Stimulated activated CD8-positive, alpha-beta memory T cell treated with anti-CD3 and anti-CD28 coated beads, Interleukin-12 subunit alpha, Interleukin-12 subunit beta, amount 100 ng/mL, for 24 hours (primary cell): ENCODE measurements around the gene CDKL5.
A peak's percentile ranks its signal among the peaks of the same experiment; 100 is the strongest.
"Not testable (repeated sequence)": the region's sequence is repeated elsewhere in the genome, so short reads cannot be mapped to it uniquely, and the experiment has no call there.

ENCODE experiments used
- DNase-seq: peaks from one replicate; pipeline ENCODE4 v3.0.0-alpha.2; 2020; ENCODE audit errors: extremely low read depth

Gene CDKL5

DNA sequence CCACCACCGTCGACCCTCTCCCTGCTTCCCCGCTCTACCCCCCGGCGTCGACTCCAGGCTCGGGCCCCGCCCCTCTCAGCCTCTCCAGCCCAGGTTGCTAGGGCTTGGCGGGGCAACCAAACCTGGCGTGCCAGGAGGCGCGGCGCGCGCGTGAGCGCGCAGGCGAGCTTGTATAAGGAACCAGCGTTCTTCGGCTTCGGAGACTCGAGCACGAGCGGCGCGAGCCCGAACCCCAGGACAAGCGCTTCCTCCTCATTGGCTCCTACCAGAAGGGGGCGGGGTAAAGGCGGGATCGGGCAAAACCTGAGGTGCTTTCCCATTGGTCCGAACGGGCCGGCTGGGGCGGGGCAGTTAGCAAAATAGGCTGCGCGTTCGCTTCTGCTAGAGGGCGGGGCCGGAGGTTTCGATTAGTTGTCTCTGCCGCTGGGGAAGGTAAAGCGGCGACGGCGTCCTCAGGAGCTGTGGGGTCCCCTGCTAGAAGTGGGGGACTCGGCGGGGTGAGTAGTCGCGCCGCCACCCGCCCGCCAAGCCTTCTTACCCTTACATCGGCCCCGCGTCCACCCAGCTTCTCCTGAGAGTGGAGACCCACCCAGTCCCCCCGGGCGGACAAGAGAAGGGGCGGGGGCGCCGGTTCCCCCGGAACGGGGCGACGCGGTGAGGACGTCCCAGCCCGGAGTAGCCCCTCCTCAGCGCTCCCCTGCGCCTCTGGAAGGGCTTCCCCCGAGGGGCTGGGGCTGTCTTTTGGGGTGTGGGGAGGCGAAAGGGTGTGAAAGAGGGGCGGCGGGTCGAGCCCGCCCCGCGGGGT, at the start of gene CDKL5:
CDKL5 (plus strand) TSS at position 410 of the 805 bp plus-strand sequence. CDS start 81,489 bp downstream, outside the sequence.
- DNase-seq, result peak; percentile 79

DNA sequence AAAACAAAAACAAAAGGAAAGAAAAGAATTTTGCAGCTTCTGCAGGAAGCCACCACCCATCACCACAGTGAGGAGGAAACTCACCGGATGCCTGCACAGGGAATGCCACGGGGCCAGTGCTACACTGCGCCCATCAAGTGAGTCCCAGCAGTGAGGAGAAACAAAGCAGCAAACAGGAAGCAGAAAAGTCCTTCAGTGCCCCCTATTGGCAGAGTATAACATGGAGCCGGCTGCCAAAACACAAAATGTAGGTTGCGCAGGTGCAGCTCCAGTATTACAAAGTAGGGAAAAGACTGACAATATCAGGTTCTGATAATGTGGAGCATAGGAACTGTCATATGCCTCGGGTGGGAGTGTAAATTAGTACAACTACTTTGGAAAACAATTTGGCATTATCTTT, 47.6 kb upstream of the CDKL5 start:
- DNase-seq, result no peak

DNA sequence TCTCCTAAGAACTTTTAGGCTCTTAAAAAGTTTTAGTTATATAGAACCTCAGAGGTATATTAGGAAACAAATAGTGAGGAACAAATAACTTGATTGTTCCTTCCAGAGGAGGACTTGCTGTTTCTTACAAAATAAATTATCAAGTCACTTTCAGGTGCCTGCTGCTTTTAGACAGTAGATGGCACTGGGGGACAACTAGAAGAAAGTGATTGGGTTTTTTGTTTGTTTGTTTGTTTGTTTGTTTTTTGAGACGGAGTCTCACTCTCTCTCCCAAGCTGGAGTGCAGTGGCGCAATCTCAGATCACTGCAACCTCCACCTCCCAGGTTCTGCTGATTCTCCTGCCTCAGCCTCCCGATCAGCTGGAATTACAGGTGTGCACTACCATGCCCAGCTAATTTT, 35.4 kb upstream of the CDKL5 start:
- DNase-seq, result no peak

DNA sequence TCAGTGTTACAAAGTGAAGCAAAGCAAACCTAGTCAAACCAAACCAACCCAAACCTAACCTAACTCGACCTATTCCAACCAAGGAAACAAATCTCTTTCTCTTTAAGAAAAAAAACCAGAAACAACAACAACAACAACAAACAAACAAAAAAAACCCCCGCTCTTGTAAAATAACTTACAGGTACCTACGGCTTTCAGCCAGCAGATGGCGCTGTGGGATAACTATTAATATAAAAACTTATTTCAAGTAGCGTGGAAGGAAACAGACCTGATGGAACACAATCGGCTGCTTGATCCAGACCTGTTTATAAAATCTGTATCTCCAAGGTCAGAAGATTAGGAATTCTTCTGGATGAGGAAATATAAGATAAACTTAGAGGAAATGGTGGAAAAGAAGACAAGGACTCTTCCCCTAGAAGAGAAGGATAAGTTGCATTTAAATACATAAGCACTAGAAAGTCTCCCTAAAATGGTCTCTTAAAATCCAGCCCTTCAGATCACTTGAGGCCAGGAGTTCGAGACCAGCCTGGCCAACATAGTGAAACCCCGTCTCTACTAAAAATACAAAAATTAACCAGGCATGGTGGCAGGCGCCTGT, 34.4 kb upstream of the CDKL5 start:
- peak; percentile 9 for DNase-seq

DNA sequence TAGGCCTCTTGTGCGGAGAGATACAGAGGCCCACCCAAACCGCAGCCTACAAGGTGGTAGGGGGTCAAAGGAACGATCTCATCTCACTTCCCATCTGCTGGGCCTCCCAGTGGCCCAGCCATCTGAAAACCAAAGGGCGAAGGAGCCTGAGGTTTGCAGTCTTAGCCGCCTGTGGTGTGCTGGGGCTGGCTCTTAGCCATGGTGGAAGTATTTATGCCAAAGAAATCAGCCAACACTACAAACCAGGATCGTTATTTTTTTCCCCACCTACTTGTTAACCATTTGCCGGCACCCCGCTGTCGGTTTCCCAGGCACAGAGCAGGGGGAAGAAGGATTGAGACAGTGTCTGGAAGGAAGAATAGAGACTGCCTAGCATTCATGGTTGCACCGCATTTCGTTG, 30.9 kb upstream of the CDKL5 start:
- DNase-seq, result no peak

DNA sequence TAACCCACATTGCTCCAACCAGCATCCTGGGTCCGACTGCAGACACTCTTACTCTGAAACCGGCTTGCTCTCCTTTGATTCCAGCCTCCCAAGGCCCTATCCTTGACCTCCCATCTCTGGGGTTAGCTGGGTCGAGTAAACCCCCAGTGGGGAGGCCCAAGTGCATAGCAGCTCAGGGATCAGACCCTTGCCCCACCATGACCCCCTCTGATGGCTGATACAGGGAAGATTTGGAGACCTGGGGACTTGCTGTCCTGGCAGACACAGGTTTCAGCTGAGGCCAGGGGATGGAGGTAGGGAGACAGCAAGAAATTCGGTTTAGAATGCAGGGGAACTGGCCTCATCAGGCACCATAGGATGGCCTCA, 23.6 kb upstream of the CDKL5 start:
- no peak for DNase-seq

DNA sequence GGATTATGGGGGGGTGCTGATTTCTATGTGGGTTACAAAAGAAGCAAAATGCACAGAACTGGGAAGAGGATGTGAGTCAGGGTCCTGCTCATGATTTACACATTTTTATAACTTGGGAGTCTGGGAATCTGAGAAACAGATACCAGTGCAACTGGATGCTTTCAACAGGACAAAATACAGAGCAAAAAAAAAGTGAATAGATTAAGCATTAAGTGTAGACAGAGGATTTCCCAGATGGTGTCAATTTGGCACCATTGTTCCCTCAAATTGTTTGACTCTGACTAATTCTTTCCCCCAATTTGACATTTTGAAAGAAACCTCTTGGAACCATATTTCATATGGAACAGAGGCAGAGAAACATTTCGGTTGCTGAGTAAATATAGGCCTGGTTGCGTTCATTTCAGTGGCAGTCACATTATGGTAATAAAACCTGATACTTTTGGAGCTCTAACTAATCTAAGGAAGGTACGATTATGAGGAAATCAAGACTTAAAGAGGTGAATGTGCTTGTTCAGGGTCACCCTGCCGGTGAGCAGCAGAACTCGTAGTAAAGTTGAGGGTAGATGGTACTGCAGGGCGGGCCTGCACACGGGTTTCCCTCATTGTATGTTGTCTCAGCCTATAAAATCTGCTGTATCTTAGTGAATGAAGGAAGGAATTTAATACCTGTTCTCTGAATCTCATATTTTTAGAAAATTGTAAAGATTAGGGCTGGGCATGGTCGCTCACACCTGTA, 18.7 kb upstream of the CDKL5 start:
- DNase-seq, result no peak

DNA sequence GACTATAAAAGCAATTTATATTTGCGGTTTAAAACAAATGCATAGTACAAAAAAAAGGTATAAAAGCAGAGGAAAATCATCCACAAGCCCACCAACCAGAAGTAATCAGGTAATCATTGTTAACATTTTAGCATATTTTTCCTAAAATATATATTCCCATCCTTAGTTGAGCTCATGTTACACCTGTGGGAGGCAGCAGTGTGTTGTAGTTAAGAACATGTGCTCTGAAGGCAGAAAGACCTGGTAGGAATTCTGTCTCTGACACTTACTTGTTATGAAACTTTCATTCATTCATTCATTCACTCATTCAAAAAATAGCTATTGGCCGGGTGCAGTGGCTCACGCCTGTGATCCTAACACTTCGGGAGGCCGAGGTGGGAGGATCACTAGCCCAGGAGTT, 15.4 kb upstream of the CDKL5 start:
- DNase-seq, result no peak

DNA sequence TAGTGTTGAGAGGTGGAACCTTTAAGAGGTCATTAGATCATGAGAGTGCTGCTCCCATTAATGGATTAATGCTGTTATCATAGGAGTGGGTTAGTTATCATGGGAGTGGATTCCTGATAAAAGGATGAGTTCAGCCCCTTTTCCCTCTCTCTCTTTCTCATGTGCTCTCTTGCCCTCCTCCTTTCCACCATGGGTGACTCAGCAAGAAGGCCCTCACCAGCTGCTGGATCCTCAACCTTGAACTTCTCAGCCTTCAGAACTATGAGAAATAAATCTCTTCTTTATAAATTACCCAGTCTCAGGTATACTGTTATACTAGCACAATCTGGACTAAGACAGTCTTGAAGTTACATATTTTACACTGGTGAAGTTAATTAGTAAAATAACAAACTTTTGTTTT, 10.0 kb upstream of the CDKL5 start:
- DNase-seq, result no peak

DNA sequence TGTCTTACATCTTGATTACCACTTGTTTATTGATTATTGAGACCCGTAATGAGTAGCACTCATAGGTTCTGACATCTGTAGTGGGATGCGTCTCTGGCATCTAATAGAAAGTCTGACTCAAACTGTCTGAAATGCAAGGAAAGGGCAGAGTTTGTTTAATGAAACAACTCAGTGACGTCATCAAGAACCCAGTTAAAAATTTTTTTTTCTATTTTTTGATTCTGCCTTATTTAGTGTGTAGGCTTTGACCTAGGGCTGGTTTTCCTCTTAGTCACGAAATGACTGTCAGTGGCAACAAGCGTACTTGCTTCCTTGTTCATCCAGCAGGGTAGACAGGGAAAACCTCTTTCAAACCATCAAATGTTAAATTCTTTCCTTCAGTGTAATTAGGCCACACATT, 3.1 kb upstream of the CDKL5 start:
- no peak for DNase-seq

DNA sequence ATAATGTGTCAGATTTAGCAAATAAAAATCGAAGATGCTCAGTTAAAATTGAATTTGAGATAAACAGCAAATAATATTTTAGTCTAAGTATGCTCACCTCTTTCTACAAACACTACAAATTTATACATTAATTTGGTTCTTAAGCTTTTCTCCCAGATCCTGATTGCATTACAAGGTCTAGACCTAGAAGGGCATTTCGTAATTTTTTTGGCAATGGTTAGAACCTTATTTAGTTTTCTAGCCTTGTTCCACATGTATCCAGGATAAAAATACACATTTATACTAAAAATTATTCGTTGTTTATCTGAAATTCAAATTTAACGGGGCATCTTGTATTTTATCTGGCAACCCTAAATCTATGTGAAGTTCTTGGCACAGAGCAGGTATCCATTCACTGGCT, 2.5 kb upstream of the CDKL5 start:
- no peak for DNase-seq

DNA sequence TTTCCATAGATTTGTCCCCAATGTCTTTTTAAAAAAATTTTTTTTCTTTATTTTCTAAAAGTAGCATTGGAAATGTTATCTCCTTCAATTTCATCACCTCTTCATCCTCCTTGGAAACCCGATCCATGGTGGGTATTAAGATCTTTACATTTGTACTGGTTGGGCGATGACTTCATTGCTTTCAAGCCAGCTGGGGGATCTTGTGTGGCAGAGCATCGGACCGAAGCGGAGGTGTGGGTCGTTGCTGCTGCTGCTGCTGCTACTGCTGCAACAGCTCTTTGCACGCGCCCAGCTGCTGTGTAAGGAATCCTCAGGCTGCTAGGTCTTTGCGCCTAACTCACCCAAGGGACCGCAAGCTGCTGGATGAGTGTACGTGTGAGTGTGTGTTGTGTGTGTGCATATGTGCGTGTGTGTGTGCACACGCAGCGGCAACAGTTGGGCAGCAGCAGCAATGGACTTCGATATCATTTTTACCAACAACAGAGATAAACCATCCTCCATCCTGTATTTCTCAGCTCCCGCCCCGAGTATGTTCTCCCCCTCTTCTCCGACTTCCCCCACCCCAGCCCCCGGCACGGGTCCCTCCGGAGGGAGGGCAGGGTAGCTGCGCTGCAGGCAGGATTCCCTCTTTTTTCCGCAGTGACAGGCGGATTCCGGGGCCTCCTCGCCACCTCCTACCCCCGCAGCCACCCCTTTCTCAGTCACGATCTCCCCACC, 768 bp upstream of the CDKL5 start:
- no peak for DNase-seq

DNA sequence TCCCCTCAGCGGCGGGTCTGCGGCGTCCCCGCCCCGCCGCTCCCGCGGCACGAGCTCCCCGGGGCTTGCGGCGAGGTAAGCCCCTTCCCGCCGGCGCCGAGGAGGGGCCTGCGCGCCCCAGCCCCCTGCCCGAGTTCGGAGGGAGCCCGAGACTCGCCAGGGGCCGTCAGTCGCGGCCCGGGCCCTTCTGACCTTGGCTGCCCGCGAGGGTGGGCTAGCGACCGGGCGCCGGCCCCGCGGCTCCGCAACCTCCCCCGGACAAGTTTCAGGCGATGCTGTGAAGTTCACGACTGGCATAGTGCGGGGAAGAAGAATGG, 554 bp downstream of the CDKL5 start:
- DNase-seq, result no peak

DNA sequence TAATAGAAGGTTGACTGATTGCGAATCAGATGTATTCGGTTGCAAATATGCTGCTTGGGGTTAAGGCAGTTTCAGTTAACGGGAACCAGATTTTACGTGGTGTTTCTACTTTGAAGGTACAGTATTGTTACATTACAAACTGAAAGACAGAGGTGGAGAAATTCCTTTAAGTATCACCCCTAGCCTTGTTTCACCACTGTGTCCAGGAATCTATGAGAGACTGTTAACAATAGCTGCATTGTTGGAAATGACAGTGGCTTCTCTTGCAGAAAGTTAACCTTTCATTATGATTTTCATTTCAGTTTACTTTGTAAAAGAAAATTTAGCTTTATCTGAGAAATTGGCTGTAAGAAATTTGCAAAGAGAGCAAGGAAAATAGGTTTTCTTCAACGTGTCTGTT, 2.6 kb downstream of the CDKL5 start:
- DNase-seq, result no peak

DNA sequence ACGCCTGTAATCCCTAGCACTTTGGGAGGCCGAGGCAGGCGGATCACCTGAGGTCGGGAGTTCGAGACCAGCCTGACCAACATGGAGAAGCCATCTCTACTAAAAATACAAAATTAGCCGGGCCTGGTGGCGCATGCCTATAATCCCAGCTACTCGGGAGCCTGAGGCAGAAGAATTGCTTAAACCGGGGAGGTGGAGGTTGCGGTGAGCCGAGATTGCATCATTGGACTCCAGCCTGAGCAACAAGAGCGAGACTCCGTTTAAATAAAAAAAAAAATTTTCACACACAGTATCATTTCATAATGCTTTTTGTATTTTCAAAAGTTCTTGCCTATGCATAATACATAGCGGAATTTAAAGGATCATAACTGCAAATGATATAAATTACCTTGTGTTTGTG, 7.9 kb downstream of the CDKL5 start:
- DNase-seq, result not testable (repeated sequence)

DNA sequence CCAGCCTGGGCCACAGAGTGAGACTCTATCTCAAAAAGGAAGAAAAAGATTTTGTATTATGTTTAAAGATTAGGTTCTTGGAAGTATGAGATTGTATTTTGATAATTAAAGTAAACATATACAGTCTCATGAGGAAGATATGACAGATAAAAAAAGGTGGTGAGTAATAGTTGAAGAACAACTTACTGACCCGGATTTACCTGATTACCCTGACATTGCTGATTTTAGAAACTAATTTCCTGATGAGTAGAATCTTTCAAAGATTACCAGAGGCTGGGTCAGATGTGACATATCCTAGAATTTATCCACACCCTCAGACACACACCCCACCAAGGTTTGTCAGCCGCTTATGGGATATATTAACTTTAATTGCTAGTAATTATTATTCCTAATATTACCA, 9.5 kb downstream of the CDKL5 start:
- no peak for DNase-seq

DNA sequence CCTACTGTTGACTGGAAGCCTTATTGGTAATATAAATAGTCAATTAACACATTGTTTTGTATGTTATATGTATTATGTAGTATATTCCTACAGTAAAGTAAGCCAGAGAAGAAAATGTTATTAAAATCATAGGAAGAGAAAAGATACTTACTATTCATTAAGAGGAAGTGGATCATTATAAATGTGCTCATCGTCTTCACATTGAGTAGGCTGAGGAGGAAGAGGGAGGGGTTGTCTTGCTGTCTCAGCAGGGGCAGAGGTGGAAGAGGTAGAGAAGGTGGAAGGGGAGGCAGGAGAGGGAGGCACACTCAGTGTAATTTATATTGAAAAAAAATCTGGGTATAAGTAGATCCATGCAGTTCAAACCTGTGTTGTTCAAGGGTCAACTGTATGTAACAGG, 10.6 kb downstream of the CDKL5 start:
- DNase-seq, result no peak

DNA sequence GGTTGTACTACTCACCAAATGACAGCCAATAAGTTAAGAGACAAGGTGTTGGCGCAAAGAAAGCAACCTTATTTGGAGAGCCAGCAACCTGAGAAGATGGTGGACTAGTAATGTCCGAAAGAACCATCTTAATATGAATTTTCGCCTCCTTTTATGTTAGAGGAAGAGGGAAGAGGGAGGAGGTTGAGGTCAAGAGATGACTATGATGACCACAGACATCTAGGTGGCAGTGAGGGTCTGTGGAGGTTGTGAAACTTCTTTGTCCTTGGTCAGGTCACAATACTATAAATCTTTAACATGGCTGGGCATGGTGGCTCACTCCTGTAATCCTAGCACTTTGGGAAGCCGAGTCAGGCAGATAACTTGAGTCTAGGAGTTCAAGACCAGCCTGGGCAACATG, 15.4 kb downstream of the CDKL5 start:
- no peak for DNase-seq

DNA sequence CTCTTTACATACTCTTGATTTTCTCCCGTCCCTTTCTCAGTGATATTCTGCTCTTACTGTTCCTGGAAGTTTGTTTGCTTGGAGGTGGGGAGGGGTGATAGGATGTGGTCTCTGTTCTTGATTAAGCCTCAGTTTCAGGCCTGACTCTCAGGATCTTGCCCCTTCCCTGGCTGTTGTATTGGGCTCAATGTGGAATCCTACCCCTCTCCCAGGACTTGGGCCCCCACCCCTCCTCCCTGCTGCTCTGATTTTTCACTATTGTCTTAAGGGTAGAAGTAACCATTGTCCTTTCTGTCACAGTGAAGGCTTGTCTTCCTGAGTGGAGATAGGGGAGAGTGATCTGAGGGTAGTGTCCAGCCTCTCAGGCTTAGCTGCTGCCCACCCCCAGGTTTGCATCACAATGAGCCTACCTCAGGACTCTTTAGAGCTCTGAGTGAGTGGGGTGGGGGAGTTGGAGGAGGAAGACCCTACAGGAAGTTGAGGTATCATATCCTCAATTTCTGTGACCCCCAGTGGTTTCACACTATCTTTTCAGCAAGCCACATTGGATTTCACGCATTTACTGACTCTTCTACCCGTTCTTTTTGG, 16.5 kb downstream of the CDKL5 start:
- DNase-seq, result no peak

DNA sequence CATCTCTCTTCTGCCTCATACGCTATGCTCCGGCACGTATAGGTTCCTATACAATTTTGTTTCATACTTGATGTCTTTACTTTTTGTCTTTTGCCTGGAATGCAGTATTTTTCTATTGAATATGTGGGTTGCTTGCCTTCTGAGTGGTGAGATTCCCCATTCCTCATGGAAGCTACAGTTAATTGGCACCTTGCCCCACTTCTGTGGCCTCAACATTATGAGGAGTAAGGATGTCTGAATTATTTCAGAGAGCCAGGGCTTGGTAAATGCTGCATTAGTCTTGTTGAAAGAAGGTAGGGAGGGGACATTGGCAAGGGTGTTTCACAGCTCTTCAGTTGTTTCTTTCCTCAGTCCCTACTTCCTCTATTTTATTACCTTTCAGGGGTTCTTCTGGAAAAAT, 23.0 kb downstream of the CDKL5 start:
- no peak for DNase-seq

DNA sequence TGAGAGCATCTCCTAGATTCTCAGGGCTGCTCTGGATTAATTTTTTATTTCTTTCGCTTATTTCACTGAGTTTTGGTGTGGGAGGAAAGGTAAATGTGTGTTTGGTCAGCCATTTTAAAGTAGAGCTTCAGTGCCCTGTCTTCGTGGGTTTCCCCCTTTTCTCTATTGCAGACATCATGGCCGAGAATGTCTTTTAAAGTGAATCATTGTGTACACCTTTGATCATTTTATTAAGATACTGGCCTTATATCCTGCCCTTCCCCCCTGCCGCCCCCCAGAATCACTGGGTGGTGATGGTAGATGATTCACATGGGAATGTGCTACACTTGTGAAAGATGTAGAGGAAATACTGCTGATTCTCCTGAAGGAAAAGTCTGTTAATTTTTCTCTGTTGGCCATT, 23.8 kb downstream of the CDKL5 start:
- no peak for DNase-seq

DNA sequence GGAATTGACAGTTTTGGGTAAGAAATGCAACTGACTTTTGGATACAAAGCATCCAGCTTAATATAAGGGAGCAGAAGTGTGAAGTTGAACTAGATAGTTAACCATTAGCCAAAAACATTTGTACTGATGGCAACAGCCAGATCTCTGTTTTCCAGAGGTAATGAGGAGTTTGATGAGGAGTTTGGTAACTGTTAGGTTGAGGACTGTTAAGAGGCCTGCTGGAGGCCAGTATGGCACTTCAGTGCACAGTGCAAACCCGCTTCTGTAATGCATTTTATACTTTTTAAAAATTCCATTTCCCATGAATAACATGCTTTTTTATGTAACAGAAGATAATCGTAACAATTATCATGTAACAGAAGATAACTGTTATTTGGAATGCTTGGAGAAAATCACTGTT, 30.0 kb downstream of the CDKL5 start:
- DNase-seq, result no peak
